Measurements from ENCODE around the gene CENATAC. TPM values are rescaled to one million over a fixed set of nuclear protein-coding genes. Genes with fewer than 3 reads are reported as not detected.
A peak's percentile ranks its signal among the peaks of the same experiment; 100 is the strongest.

Gene CENATAC
- total RNA-seq, 1 donor = 30.9 TPM

- TF ChIP-seq CTCF (IDR thresholded peaks at IDR 0.05; ENCODE audit: insufficient read depth, low read length) = no peak
- no peak for DNase-seq (ENCODE audit: low read depth)
- no peak overlapping the region for H3K4me3 ChIP-seq (ENCODE audit: low read depth, low read length)
Observed at GRCh38 chr11:119021631-119022030, 23.7 kb downstream of the CENATAC start.

GRCh38 chr11:119023741-119024140 lies 25.8 kb downstream of the CENATAC start:
- no peak overlapping the region for H3K4me3 ChIP-seq (ENCODE audit: low read depth, low read length)
- no peak for TF ChIP-seq CTCF (IDR thresholded peaks at IDR 0.05; ENCODE audit: insufficient read depth, low read length)
- peak; percentile 53 for DNase-seq (ENCODE audit: low read depth)

- DNase-seq (ENCODE audit: low read depth) = no peak
- no peak for TF ChIP-seq CTCF (IDR thresholded peaks at IDR 0.05; ENCODE audit: insufficient read depth, low read length)
- H3K4me3 ChIP-seq (ENCODE audit: low read depth, low read length) = no peak overlapping the region
Observed at GRCh38 chr11:119024430-119025098, 26.6 kb downstream of the CENATAC start.

- no peak for DNase-seq (ENCODE audit: low read depth)
- H3K4me3 ChIP-seq (ENCODE audit: low read depth, low read length) = no peak overlapping the region
- TF ChIP-seq CTCF (IDR thresholded peaks at IDR 0.05; ENCODE audit: insufficient read depth, low read length) = no peak
Observed at GRCh38 chr11:119025099-119025473, 27.1 kb downstream of the CENATAC start.

GRCh38 chr11:119025541-119025940 lies 27.6 kb downstream of the CENATAC start:
- no peak for TF ChIP-seq CTCF (IDR thresholded peaks at IDR 0.05; ENCODE audit: insufficient read depth, low read length)
- no peak overlapping the region for H3K4me3 ChIP-seq (ENCODE audit: low read depth, low read length)
- DNase-seq (ENCODE audit: low read depth) = no peak

GRCh38 chr11:119025978-119026766 lies 28.2 kb downstream of the CENATAC start:
- H3K4me3 ChIP-seq (ENCODE audit: low read depth, low read length) = no peak overlapping the region
- TF ChIP-seq CTCF (IDR thresholded peaks at IDR 0.05; ENCODE audit: insufficient read depth, low read length) = no peak
- DNase-seq (ENCODE audit: low read depth) = no peak
